ENCODE results near the gene TMEM18. TPM values are rescaled to one million over a fixed set of nuclear protein-coding genes. Genes with fewer than 3 reads are reported as not detected.

The TMEM18 gene
- total RNA-seq, 4 donors from 2014 or later, result 15.1 to 20.5 (median 17.1) TPM

DNA sequence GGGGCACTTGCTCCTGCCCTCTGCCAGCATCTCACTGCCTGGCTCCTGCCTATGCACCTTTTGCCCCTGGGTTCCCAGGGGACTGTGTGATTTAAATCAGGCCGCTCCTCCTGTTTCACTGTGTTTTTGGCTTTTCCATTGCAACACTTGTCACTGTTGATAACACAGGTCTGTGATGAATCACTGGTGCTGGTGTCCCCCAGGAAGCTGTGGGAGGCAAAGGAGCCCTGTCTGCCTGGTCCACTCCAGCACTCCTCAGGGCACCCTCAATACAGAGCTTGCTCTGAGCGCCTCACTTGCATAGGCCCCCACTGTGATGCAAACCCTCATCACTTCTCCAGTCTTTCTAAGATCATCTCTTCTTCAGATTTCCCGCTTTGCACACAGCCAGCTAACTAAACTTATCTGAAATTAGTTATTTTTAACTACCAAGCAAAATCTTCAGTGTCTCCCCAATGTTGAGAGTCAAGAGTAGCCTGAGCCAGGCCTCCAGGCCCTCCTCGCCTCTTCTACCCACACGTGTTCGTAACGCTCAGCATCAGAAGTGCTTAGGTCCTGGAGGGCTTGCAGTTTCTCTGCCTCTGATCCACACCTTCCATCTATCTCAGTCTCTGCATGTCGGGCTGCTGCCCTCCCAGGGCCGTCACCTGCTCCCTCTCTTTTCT lies 2.8 kb downstream of the TMEM18 start:
- no peak overlapping the region for H3K4me3 ChIP-seq (ENCODE audit: low read depth, poor library complexity, severe bottlenecking)
- DNase-seq (ENCODE audit: low spot score in 2 of 2), result no peak
- WGBS, 2 donors, result 77 to 86% methylated on average over 9 of the region's 9 CpGs
- intact Hi-C loops (cut with DNase I; ENCODE audit: low total_unique reads), result no loop called here
- TF ChIP-seq POLR2A (IDR thresholded peaks at IDR 0.05) (no peak), CTCF (IDR thresholded peaks at IDR 0.05) (no peak)

DNA sequence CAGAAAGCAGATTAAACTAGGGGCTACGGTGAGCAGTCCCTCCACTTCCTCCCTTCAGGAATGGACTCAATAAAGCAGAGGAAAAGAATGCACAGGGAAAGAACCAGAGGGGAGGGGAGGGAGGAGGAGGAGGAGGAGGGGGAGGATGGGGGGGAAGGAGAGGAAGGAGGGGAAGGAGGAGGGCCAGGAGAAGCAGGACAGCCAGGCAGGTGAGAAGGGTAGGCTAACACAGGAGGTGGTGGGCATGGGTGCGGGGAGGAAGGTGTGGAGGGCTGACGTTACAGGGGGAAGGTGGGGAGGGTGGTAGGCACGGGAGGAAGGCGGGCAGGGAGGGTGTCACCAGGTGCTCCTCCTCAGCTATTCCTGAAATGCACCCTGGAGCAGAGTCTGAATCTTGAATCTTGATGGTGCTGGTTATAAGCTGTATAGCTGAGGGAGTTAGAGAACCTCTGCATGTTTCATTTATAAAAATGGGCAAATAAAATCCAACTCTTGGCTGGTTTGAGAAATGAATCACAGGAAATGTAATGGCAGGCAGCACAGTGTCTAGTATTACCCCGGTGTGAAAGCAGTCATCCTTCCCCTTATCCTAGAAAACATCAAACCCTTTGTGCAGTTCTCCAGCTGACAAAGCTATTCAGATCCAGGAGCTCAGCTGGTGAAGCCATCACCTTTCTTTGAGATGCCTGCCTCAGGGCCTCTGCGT lies 3.4 kb downstream of the TMEM18 start:
- H3K4me3 ChIP-seq (ENCODE audit: low read depth, poor library complexity, severe bottlenecking), result no peak overlapping the region
- intact Hi-C loops (cut with DNase I; ENCODE audit: low total_unique reads), result no loop called here
- DNase-seq (ENCODE audit: low spot score in 2 of 2), result peak in 1 of 2 donors; percentile 62
- TF ChIP-seq POLR2A (IDR thresholded peaks at IDR 0.05), result no peak
- TF ChIP-seq CTCF (IDR thresholded peaks at IDR 0.05), result no peak
- WGBS, 2 donors, result 73 to 76% methylated on average over 7 of the region's 7 CpGs

GRCh38 chr2:673016-673415 lies 4.2 kb downstream of the TMEM18 start:
- DNase-seq (ENCODE audit: low spot score in 2 of 2), result peak in 1 of 2 donors; percentile 66
- TF ChIP-seq CTCF (IDR thresholded peaks at IDR 0.05) (no peak), POLR2A (IDR thresholded peaks at IDR 0.05) (no peak)
- intact Hi-C loops (cut with DNase I; ENCODE audit: low total_unique reads), result no loop called here
- WGBS, 2 donors, result 89 to 95% methylated on average over 9 of the region's 9 CpGs
- H3K4me3 ChIP-seq (ENCODE audit: low read depth, poor library complexity, severe bottlenecking), result no peak overlapping the region

DNA sequence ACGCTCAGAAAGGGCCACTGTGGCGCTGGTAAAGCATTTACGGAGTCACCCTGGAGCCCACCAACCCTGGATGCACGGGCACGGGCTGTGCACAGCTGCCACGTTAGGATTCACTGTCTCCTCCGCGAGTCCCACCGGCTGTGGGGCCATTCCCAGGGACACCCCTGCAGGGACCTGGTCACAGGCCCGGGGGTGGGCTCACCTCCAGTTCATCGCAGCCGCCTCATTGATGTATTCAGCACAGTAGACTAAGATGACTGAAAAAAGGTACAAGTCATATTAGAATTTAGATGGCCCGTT lies 4.7 kb downstream of the TMEM18 start:
- intact Hi-C loops (cut with DNase I; ENCODE audit: low total_unique reads), result no loop called here
- TF ChIP-seq POLR2A (IDR thresholded peaks at IDR 0.05), result no peak
- no peak overlapping the region for H3K4me3 ChIP-seq (ENCODE audit: low read depth, poor library complexity, severe bottlenecking)
- WGBS, 2 donors, result 91 to 95% methylated on average over 13 of the region's 13 CpGs
- DNase-seq (ENCODE audit: low spot score in 2 of 2), result peak in 1 of 2 donors; percentile 75

GRCh38 chr2:671787-672605 lies 5.2 kb downstream of the TMEM18 start:
- 84 to 89% methylated on average over 16 to 17 of the region's 18 CpGs for WGBS, 2 donors
- peak in 1 of 2 donors; percentile 58 for DNase-seq (ENCODE audit: low spot score in 2 of 2)
- TF ChIP-seq CTCF (IDR thresholded peaks at IDR 0.05), result no peak
- no peak for TF ChIP-seq POLR2A (IDR thresholded peaks at IDR 0.05)
- H3K4me3 ChIP-seq (ENCODE audit: low read depth, poor library complexity, severe bottlenecking), result no peak overlapping the region
- intact Hi-C loops (cut with DNase I; ENCODE audit: low total_unique reads), result no loop called here

GRCh38 chr2:671072-671471 lies 6.1 kb downstream of the TMEM18 start:
- TF ChIP-seq POLR2A (IDR thresholded peaks at IDR 0.05) (no peak), CTCF (IDR thresholded peaks at IDR 0.05) (no peak)
- 89 to 91% methylated on average over 7 to 9 of the region's 9 CpGs for WGBS, 2 donors
- H3K4me3 ChIP-seq (ENCODE audit: low read depth, poor library complexity, severe bottlenecking), result no peak overlapping the region
- intact Hi-C loops (cut with DNase I; ENCODE audit: low total_unique reads), result no loop called here
- DNase-seq (ENCODE audit: low spot score in 2 of 2), result no peak

Measured in lower leg skin (tissue), 4 donors.